Bronchial smooth muscle cell (primary cell): ENCODE data around the gene N4BP3. TPM values are rescaled to one million over a fixed set of nuclear protein-coding genes. Genes with fewer than 3 reads are reported as not detected.

ENCODE experiments used
- total RNA-seq: library from RNA; depleted of rRNA; stranded (reverse); fragments of >200 nt; gene quantifications from 2 replicates; pipeline ENCODE4 v1.2.1, GENCODE V29; 2014

The N4BP3 gene, protein sequence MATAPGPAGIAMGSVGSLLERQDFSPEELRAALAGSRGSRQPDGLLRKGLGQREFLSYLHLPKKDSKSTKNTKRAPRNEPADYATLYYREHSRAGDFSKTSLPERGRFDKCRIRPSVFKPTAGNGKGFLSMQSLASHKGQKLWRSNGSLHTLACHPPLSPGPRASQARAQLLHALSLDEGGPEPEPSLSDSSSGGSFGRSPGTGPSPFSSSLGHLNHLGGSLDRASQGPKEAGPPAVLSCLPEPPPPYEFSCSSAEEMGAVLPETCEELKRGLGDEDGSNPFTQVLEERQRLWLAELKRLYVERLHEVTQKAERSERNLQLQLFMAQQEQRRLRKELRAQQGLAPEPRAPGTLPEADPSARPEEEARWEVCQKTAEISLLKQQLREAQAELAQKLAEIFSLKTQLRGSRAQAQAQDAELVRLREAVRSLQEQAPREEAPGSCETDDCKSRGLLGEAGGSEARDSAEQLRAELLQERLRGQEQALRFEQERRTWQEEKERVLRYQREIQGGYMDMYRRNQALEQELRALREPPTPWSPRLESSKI
- total RNA-seq: 1.6 and 1.8 TPM in 2 replicates

DNA sequence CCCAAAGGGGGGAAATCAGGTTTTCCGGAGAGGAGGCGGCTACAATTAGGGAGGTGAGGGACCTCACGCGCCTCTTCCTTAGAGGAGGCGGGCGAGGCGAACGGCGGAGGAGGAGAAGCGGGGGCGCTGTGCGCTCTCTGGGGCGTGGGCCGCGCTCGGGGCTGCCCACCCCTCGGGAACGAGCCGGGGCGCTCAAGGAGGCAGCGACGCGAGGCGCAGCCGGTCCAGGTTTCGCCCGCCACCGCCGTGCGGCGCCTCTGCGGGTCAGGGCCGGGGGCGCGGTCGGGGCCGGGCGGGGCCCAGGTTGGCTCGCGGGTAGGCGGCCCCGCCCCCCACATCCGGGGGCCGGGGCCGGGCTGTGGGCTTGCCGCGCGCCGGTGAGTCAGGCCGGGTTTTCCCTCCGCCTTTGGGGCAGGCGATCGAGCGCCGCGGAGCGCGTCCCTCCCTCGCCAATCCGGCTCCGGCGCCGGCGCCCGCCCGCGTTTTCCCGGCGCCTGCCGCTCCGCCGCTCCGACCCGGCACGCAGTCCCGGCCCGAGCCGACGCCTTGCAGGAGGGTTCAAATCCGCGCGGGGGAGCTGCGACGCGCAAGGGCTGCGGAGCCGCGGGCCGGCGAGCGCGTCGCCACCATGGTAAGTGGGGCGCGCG lies at the start of gene N4BP3:
TSS of gene N4BP3 (plus strand) at position 392 of the 647 bp plus-strand sequence. CDS start 6,052 bp downstream, outside the sequence.

GRCh38 chr5:178130576-178131445 lies 17.5 kb downstream of the N4BP3 start, which contains the start of gene RMND5B:
Gene RMND5B (plus strand): TSS chr5:178131014. CDS start chr5:178138120, 7,106 bp downstream.

GRCh38 chr5:178153530-178154340 lies 40.4 kb downstream of the N4BP3 start, which contains the start of gene NHP2:
Gene NHP2 (minus strand): TSS chr5:178153885. CDS start chr5:178153817, 68 bp downstream.

Other genes starting within 250 kb of the N4BP3 start
- gene PROP1, start 117.3 kb upstream of the N4BP3 start, total RNA-seq: not detected in 2 replicates
- gene RMND5B, start 17.5 kb downstream of the N4BP3 start, total RNA-seq: 14.3 and 22.5 TPM in 2 replicates
- 44.6 and 79.6 TPM in 2 replicates for gene NHP2, start 40.4 kb downstream of the N4BP3 start, total RNA-seq
- gene GMCL2, start 73.8 kb downstream of the N4BP3 start, total RNA-seq: not detected in 2 replicates
- gene HNRNPAB, start 91.0 kb downstream of the N4BP3 start, total RNA-seq: 13.9 and 23.0 TPM in 2 replicates
- gene PHYKPL, start 119.3 kb downstream of the N4BP3 start, total RNA-seq: 35.6 and 61.0 TPM in 2 replicates